ENCODE results near the gene PRKCE. TPM values are rescaled to one million over a fixed set of nuclear protein-coding genes. Genes with fewer than 3 reads are reported as not detected.

PRKCE gene
- total RNA-seq, 1 donor from 2014 or later, result 24.2 TPM

DNA sequence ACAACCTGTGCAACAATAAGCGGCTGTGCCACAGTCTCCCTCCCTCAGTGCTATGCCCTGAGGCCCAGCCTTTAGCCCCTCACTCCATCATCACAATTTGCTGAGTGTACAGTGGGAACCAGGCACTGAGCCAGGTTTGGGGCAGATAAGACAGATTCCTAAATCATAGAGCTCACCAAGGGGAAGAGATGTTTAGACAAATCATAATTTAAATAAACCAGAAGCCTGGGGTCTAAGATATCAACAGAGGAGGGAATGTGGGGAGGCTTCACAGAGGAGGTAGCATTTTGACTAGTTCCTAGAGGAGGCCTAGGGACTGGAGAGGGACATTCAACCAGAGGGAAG lies 506.5 kb downstream of the PRKCE start:
- Mint-ChIP-seq H3K4me3 (ENCODE audit: unreplicated experiment) (no peak overlapping the region), H3K27me3 (ENCODE audit: unreplicated experiment) (peaks cover 9% of the 10 kb centered on the region), H3K9me3 (ENCODE audit: unreplicated experiment) (no peaks in the 10 kb centered on the region), H3K4me1 (ENCODE audit: unreplicated experiment) (peaks cover 21% of the 10 kb centered on the region), H3K36me3 (ENCODE audit: low read depth, unreplicated experiment) (peaks cover 22% of the 10 kb centered on the region), H3K27ac (ENCODE audit: unreplicated experiment) (no peak overlapping the region)
- TF ChIP-seq, protein P1, sequence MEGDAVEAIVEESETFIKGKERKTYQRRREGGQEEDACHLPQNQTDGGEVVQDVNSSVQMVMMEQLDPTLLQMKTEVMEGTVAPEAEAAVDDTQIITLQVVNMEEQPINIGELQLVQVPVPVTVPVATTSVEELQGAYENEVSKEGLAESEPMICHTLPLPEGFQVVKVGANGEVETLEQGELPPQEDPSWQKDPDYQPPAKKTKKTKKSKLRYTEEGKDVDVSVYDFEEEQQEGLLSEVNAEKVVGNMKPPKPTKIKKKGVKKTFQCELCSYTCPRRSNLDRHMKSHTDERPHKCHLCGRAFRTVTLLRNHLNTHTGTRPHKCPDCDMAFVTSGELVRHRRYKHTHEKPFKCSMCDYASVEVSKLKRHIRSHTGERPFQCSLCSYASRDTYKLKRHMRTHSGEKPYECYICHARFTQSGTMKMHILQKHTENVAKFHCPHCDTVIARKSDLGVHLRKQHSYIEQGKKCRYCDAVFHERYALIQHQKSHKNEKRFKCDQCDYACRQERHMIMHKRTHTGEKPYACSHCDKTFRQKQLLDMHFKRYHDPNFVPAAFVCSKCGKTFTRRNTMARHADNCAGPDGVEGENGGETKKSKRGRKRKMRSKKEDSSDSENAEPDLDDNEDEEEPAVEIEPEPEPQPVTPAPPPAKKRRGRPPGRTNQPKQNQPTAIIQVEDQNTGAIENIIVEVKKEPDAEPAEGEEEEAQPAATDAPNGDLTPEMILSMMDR (IDR thresholded peaks at IDR 0.05; ENCODE audit: unreplicated experiment), result no peak
- no peak for DNase-seq (ENCODE audit: low spot score)

DNA sequence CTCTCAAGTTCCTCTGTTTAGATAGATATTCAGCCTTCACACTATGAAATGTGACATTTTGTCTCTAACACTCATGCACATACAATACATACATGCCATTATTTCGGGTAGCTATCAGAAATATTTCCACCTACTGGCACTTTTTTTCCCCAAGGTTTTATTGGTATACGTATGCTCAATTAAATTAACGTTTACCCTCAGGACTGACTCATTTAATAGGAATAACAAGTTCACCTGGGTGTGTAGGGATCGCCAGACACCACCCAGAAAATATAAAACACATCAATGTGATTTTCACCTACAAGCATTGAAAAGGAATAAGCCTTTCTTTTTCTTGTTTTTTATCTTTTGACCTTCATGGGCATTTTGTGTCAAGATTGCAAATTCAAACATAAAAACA lies 507.2 kb downstream of the PRKCE start:
- Mint-ChIP-seq H3K9me3 (ENCODE audit: unreplicated experiment) (no peaks in the 10 kb centered on the region), H3K4me1 (ENCODE audit: unreplicated experiment) (peaks cover 21% of the 10 kb centered on the region), H3K27ac (ENCODE audit: unreplicated experiment) (no peak overlapping the region), H3K36me3 (ENCODE audit: low read depth, unreplicated experiment) (peaks cover 22% of the 10 kb centered on the region), H3K27me3 (ENCODE audit: unreplicated experiment) (peaks cover 6% of the 10 kb centered on the region), H3K4me3 (ENCODE audit: unreplicated experiment) (no peak overlapping the region)
- no peak for DNase-seq (ENCODE audit: low spot score)
- TF ChIP-seq, protein P1 (IDR thresholded peaks at IDR 0.05; ENCODE audit: unreplicated experiment), result no peak

DNA sequence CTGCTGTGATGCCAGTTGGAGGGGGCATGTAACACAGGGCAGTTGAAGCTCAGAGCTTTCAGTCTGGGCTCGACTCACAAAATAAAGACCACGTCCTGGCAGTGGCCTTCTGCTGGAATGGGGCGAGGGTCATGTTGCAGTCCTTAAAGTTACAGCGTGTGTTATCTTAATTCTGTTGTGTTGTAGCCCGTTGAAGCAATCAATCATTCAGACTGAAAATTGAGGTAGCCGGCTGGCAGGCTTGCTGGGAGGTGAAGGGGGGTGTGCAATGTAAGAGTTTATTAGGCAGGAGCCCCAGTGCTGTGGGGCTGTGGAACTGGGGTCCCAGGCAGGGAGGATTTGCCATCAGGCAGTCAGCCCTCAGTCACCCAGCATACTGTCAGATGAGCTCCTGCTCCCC lies 508.9 kb downstream of the PRKCE start:
- no peak overlapping the region for H3K27ac Mint-ChIP-seq (ENCODE audit: unreplicated experiment)
- H3K4me3 Mint-ChIP-seq (ENCODE audit: unreplicated experiment), result no peak overlapping the region
- peaks cover 14% of the 10 kb centered on the region for H3K27me3 Mint-ChIP-seq (ENCODE audit: unreplicated experiment)
- TF ChIP-seq, protein P1 (IDR thresholded peaks at IDR 0.05; ENCODE audit: unreplicated experiment), result no peak
- peaks cover 25% of the 10 kb centered on the region for H3K4me1 Mint-ChIP-seq (ENCODE audit: unreplicated experiment)
- H3K9me3 Mint-ChIP-seq (ENCODE audit: unreplicated experiment), result no peaks in the 10 kb centered on the region
- DNase-seq (ENCODE audit: low spot score), result no peak
- peaks cover 27% of the 10 kb centered on the region for H3K36me3 Mint-ChIP-seq (ENCODE audit: low read depth, unreplicated experiment)

DNA sequence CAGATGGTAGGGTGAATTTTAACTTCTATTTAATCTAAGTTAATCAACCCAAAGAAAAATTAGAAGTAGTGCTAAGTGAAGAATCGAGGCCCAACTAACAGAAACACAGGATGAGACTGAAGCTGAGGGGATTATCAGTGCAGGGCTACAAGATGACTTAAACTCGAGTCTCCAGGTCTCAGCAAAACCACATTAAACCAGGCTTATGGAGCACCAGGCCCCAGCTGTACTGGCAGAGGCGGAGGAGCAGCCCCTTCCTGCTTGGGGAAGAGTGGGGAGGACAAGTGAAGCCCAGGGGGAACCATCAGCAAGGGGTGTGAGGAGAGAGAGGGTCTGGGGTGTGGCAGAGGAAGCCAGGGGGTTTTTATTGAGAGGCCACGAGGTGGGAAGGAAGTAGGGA lies 509.8 kb downstream of the PRKCE start:
- no peak overlapping the region for H3K4me3 Mint-ChIP-seq (ENCODE audit: unreplicated experiment)
- peaks cover 23% of the 10 kb centered on the region for H3K36me3 Mint-ChIP-seq (ENCODE audit: low read depth, unreplicated experiment)
- H3K9me3 Mint-ChIP-seq (ENCODE audit: unreplicated experiment), result no peaks in the 10 kb centered on the region
- H3K27me3 Mint-ChIP-seq (ENCODE audit: unreplicated experiment), result peaks cover 14% of the 10 kb centered on the region
- H3K27ac Mint-ChIP-seq (ENCODE audit: unreplicated experiment), result peak overlapping the region; percentile 48
- H3K4me1 Mint-ChIP-seq (ENCODE audit: unreplicated experiment), result peaks cover 25% of the 10 kb centered on the region
- DNase-seq (ENCODE audit: low spot score), result no peak
- TF ChIP-seq, protein P1 (IDR thresholded peaks at IDR 0.05; ENCODE audit: unreplicated experiment), result no peak

DNA sequence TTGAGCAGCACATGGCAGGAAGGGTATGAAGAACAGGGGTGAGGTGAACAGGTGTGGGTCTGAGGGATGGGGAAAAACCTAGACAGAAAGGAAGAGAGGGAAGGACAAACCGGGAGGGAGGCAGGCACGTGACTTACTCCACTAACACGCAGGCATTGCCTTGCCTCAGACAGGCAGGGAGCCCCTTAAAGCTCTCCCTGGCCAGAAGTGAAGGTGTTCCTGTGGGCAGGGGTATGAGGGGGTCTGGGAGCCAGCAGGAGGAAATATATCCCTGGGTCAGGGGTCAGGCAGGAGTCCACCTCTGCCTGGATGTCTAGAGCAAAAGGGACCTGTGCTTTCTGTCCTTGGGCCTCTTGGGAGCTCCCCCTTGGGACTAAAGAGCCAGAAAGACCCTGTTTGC lies 510.4 kb downstream of the PRKCE start:
- H3K27me3 Mint-ChIP-seq (ENCODE audit: unreplicated experiment), result peaks cover 14% of the 10 kb centered on the region
- H3K4me3 Mint-ChIP-seq (ENCODE audit: unreplicated experiment), result no peak overlapping the region
- H3K36me3 Mint-ChIP-seq (ENCODE audit: low read depth, unreplicated experiment), result peaks cover 23% of the 10 kb centered on the region
- H3K9me3 Mint-ChIP-seq (ENCODE audit: unreplicated experiment), result no peaks in the 10 kb centered on the region
- H3K27ac Mint-ChIP-seq (ENCODE audit: unreplicated experiment), result no peak overlapping the region
- no peak for DNase-seq (ENCODE audit: low spot score)
- TF ChIP-seq, protein P1 (IDR thresholded peaks at IDR 0.05; ENCODE audit: unreplicated experiment), result no peak
- H3K4me1 Mint-ChIP-seq (ENCODE audit: unreplicated experiment), result peaks cover 25% of the 10 kb centered on the region

Data from endothelial cell (in vitro differentiated cells).